Measurements from ENCODE around the gene BRD7.

- peak in 1 of 2 donors; percentile 37 for TF ChIP-seq CTCF (conservative IDR thresholded peaks at IDR 0.05 in 1 of 2, IDR thresholded peaks at IDR 0.05 in 1 of 2; ENCODE audit: extremely low read depth in 1 of 2, insufficient read depth in 1 of 2, low read depth in 1 of 2, low read length in 2 of 2)
- TF ChIP-seq EZH2 (IDR thresholded peaks at IDR 0.05; ENCODE audit: borderline replicate concordance, low read length) = no peak
Observed at GRCh38 chr16:50323335-50324011, 45.3 kb downstream of the BRD7 start.

Measured in mammary epithelial cell (primary cell).